HepG2 (cell line): ENCODE results near the gene CYTH1. TPM values are rescaled to one million over a fixed set of nuclear protein-coding genes. Genes with fewer than 3 reads are reported as not detected.

Experiments used
- ETV5 ChIP-seq: IDR thresholded peaks from 2 replicates; pipeline ENCODE4 v1.6.1; 2018; ENCODE audit warnings: missing biosample characterization, missing genetic modification reagents, inconsistent platforms, borderline replicate concordance
- KLF6 ChIP-seq: IDR thresholded peaks from 2 replicates; pipeline ENCODE4 v1.8.0; 2016; ENCODE audit warnings: missing biosample characterization, missing genetic modification reagents
- NAIF1 ChIP-seq: sonication (generic); formaldehyde crosslinking; IDR thresholded peaks from 2 replicates; pipeline ENCODE4 v1.5.0; 2020; ENCODE audit warnings: mild to moderate bottlenecking, missing genetic modification reagents, borderline replicate concordance
- TBL1XR1 ChIP-seq: fragments of 150-350 bp; IDR thresholded peaks from 2 replicates; pipeline ENCODE4 v1.6.1; 2014; ENCODE audit warnings: borderline replicate concordance, low read length; ENCODE audit not compliant: partially characterized antibody
- THYN1 ChIP-seq: sonication (generic); formaldehyde crosslinking; IDR thresholded peaks from 2 replicates; pipeline ENCODE4 v1.8.1; 2023; ENCODE audit warnings: low read depth, mild to moderate bottlenecking, moderate library complexity, missing genetic modification reagents, borderline replicate concordance
- ZFX ChIP-seq: sonication (generic); formaldehyde crosslinking; IDR thresholded peaks from 2 replicates; pipeline ENCODE4 v1.4.0; 2020; ENCODE audit warnings: mild to moderate bottlenecking, low read depth, missing genetic modification reagents, moderate library complexity
- ZFY ChIP-seq: sonication (generic); formaldehyde crosslinking; IDR thresholded peaks from 2 replicates; pipeline ENCODE4 v1.4.0; 2020; ENCODE audit warnings: missing genetic modification reagents
- ZMYM2 ChIP-seq: sonication (generic); formaldehyde crosslinking; IDR thresholded peaks from 2 replicates; pipeline ENCODE4 v1.8.0; 2022; ENCODE audit warnings: mild to moderate bottlenecking, missing genetic modification reagents
- ZNF121 ChIP-seq: sonication (generic); formaldehyde crosslinking; IDR thresholded peaks from 2 replicates; pipeline ENCODE4 v1.5.0; 2020; ENCODE audit warnings: mild to moderate bottlenecking, missing genetic modification reagents
- ZNF33B ChIP-seq: sonication (generic); formaldehyde crosslinking; IDR thresholded peaks from 2 replicates; pipeline ENCODE4 v1.5.1; 2020; ENCODE audit warnings: mild to moderate bottlenecking, missing genetic modification reagents
- ZNF460 ChIP-seq: sonication (generic); formaldehyde crosslinking; IDR thresholded peaks from 2 replicates; pipeline ENCODE4 v1.5.1; 2020; ENCODE audit warnings: missing genetic modification reagents, mild to moderate bottlenecking, borderline replicate concordance
- polyA plus RNA-seq, 8 experiments: library from polyadenylated mRNA; depleted of rRNA in 3 of 8; stranded (reverse) in 7 of 8; unstranded in 1 of 8; fragments of >200 nt; fragmentation: Illumina TruSeq in 4 of 8; extraction: Trizol in 4 of 8; gene quantifications; 2 replicates each; pipeline versions ENCODE4 v1.2.1 to v1.2.3, GENCODE V29; 2011 to 2016; ENCODE audit warnings: low read depth in 4 of 8, missing spikeins in 1 of 8, mixed read lengths in 1 of 8; ENCODE audit not compliant: insufficient read depth in 1 of 8
- total RNA-seq, 5 experiments: library from RNA; depleted of rRNA; stranded (reverse); fragments of >200 nt; fragmentation: Illumina TruSeq; extraction: Trizol; gene quantifications; 2 replicates each; pipeline ENCODE4 v1.2.3, GENCODE V29; 2016; ENCODE audit warnings: low read depth in 1 of 5
- TF ChIP-seq, protein P1 (sequence below): IDR thresholded peaks from 2 replicates; pipeline ENCODE4 v1.6.1; 2016; ENCODE audit warnings: missing compliant biosample characterization, missing genetic modification reagents, borderline replicate concordance
- TF ChIP-seq, protein P2 (sequence below): sonication (generic); formaldehyde crosslinking; IDR thresholded peaks from 2 replicates; pipeline ENCODE4 v1.4.0; 2020; ENCODE audit warnings: missing genetic modification reagents, mild to moderate bottlenecking, borderline replicate concordance
- TF ChIP-seq, protein P3 (sequence below): sonication (generic); formaldehyde crosslinking; conservative IDR thresholded peaks from 2 replicates; pipeline ENCODE4 v1.4.0; 2020; ENCODE audit warnings: missing genetic modification reagents
- TF ChIP-seq, protein P4 (sequence below): sonication (generic); formaldehyde crosslinking; IDR thresholded peaks from 2 replicates; pipeline ENCODE4 v1.5.0; 2020; ENCODE audit warnings: missing genetic modification reagents
- TF ChIP-seq, protein P5 (sequence below): sonication (generic); formaldehyde crosslinking; IDR thresholded peaks from 2 replicates; pipeline ENCODE4 v1.5.1; 2020; ENCODE audit warnings: mild to moderate bottlenecking, moderate library complexity, missing genetic modification reagents
- TF ChIP-seq, protein P6 (sequence below): sonication (generic); IDR thresholded peaks from 2 replicates; pipeline ENCODE4 v1.6.1; 2016; ENCODE audit warnings: low read depth, borderline replicate concordance

Gene CYTH1
- total and polyA plus RNA-seq, 2 of the 13 experiments (the other 11 are each of a cell fraction or from before 2014, with no cell fraction given), result 20.1 to 48.9 TPM

DNA sequence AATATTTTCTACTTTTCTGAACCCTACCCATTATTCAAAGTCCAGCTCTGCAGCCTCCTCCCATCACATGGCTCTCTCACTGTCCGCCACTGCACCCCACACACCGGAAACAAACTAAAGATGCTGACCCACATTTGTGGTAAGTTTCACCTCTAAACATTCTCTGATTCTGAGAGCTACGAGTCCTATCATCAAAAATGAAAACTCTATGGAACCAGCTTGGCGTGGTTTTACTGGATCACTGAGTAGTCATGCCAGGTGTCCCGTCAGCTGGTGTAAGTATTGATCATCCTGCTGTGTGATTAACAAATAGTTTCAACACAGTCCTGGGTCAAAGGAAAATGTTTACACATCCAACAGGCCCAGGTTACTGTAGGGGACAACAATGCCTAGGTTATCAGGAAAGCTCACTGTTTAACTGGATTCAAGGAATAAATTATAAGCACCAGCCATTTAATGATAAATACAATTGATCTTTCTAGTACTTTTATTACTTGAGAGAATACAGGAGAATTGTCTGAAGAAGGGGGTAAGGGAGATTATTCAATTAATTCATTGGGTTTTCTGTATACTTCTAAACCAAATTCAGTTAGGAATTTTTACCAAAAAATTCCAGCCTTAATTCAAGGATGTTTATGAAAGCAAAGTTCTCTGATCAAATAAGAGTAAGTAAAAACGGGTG is 33.9 kb downstream of the CYTH1 start (continued):
- peak; percentile 24; the same call in 1 of the 2 replicates for TF ChIP-seq NAIF1 (CRISPR knock-in tag)
- peak; percentile 43; the same call in 1 of the 2 replicates for TF ChIP-seq ZNF121
- TF ChIP-seq, protein P1, sequence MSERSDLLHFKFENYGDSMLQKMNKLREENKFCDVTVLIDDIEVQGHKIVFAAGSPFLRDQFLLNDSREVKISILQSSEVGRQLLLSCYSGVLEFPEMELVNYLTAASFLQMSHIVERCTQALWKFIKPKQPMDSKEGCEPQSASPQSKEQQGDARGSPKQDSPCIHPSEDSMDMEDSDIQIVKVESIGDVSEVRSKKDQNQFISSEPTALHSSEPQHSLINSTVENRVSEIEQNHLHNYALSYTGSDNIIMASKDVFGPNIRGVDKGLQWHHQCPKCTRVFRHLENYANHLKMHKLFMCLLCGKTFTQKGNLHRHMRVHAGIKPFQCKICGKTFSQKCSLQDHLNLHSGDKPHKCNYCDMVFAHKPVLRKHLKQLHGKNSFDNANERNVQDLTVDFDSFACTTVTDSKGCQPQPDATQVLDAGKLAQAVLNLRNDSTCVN (CRISPR knock-in tag), result 0 out of 2 replicates have a peak, but pooled peaks have one; percentile 33
- TF ChIP-seq, protein P2, sequence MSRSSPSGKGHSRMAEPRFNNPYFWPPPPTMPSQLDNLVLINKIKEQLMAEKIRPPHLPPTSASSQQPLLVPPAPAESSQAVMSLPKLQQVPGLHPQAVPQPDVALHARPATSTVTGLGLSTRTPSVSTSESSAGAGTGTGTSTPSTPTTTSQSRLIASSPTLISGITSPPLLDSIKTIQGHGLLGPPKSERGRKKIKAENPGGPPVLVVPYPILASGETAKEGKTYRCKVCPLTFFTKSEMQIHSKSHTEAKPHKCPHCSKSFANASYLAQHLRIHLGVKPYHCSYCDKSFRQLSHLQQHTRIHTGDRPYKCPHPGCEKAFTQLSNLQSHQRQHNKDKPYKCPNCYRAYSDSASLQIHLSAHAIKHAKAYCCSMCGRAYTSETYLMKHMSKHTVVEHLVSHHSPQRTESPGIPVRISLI (CRISPR knock-in tag), result peak; percentile 74; the same call in 1 of the 2 replicates
- no peak for TF ChIP-seq TBL1XR1
- peak; percentile 71; the same call in 1 of the 2 replicates for TF ChIP-seq ZNF460 (CRISPR knock-in tag)
- TF ChIP-seq, protein P3, sequence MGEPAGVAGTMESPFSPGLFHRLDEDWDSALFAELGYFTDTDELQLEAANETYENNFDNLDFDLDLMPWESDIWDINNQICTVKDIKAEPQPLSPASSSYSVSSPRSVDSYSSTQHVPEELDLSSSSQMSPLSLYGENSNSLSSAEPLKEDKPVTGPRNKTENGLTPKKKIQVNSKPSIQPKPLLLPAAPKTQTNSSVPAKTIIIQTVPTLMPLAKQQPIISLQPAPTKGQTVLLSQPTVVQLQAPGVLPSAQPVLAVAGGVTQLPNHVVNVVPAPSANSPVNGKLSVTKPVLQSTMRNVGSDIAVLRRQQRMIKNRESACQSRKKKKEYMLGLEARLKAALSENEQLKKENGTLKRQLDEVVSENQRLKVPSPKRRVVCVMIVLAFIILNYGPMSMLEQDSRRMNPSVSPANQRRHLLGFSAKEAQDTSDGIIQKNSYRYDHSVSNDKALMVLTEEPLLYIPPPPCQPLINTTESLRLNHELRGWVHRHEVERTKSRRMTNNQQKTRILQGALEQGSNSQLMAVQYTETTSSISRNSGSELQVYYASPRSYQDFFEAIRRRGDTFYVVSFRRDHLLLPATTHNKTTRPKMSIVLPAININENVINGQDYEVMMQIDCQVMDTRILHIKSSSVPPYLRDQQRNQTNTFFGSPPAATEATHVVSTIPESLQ (CRISPR knock-in tag), result peak; percentile 43; the same call in 1 of the 2 replicates
- TF ChIP-seq THYN1, result no peak
- 0 out of 2 replicates have a peak, but pooled peaks have one; percentile 16 for TF ChIP-seq ZMYM2
- TF ChIP-seq, protein P4, sequence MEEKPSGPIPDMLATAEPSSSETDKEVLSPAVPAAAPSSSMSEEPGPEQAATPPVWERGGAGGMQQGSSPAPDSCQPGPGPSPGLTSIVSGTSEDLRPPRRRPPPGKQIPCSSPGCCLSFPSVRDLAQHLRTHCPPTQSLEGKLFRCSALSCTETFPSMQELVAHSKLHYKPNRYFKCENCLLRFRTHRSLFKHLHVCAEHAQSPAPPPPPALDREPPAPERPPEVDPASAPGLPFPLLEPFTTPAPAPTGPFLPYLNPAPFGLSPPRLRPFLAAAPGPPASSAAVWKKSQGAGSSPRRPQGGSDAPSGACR, result peak; percentile 53
- TF ChIP-seq ETV5, result peak; percentile 86
- 0 out of 2 replicates have a peak, but pooled peaks have one; percentile 10 for TF ChIP-seq ZFY (CRISPR knock-in tag)
- TF ChIP-seq KLF6 (CRISPR knock-in tag), result peak; percentile 33; the same call in 1 of the 2 replicates
- TF ChIP-seq ZFX (CRISPR knock-in tag), result peak; percentile 24
- TF ChIP-seq, protein P5, sequence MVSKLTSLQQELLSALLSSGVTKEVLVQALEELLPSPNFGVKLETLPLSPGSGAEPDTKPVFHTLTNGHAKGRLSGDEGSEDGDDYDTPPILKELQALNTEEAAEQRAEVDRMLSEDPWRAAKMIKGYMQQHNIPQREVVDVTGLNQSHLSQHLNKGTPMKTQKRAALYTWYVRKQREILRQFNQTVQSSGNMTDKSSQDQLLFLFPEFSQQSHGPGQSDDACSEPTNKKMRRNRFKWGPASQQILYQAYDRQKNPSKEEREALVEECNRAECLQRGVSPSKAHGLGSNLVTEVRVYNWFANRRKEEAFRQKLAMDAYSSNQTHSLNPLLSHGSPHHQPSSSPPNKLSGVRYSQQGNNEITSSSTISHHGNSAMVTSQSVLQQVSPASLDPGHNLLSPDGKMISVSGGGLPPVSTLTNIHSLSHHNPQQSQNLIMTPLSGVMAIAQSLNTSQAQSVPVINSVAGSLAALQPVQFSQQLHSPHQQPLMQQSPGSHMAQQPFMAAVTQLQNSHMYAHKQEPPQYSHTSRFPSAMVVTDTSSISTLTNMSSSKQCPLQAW (CRISPR knock-in tag), result peak; percentile 70; the same call in 1 of the 2 replicates
- TF ChIP-seq, protein P6, sequence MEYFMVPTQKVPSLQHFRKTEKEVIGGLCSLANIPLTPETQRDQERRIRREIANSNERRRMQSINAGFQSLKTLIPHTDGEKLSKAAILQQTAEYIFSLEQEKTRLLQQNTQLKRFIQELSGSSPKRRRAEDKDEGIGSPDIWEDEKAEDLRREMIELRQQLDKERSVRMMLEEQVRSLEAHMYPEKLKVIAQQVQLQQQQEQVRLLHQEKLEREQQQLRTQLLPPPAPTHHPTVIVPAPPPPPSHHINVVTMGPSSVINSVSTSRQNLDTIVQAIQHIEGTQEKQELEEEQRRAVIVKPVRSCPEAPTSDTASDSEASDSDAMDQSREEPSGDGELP, result peak; percentile 100
- 0 out of 2 replicates have a peak, but pooled peaks have one; percentile 17 for TF ChIP-seq ZNF33B (CRISPR knock-in tag)
